Tibial artery (tissue), 4 donors: Measurements from ENCODE around the gene WDR5.

ENCODE experiments used
- DNase-seq, 2 donors: peaks; one replicate each; pipeline ENCODE4 v3.0.0-alpha.2; 2019
- H3K27ac ChIP-seq, 2 donors: fragments of 200-600 bp; sonication (generic) in 1 of 2; 1 replicate in 1 of 2; 2 replicates in 1 of 2; pipeline ENCODE4 v1.5.1; 2018 to 2019; ENCODE audit warnings: mild to moderate bottlenecking in 1 of 2
- H3K27me3 ChIP-seq, 2 donors: fragments of 200-600 bp; sonication (generic) in 1 of 2; one replicate each; pipeline versions ENCODE4 v1.5.1 to v1.6.0; 2016 to 2019
- H3K36me3 ChIP-seq, 3 donors: fragments of 200-600 bp; sonication (generic) in 2 of 3; one replicate each; pipeline ENCODE4 v1.5.1; 2016 to 2019; ENCODE audit warnings: mild to moderate bottlenecking in 2 of 3
- H3K4me1 ChIP-seq, 4 donors: fragments of 200-600 bp; sonication (generic) in 2 of 4; 1 replicate in 3 of 4; 2 replicates in 1 of 4; pipeline ENCODE4 v1.5.1; 2016 to 2019
- H3K4me3 ChIP-seq, 2 donors: fragments of 200-600 bp; sonication (generic) in 1 of 2; 1 replicate in 1 of 2; 2 replicates in 1 of 2; pipeline ENCODE4 v1.5.1; 2018 to 2019; ENCODE audit warnings: mild to moderate bottlenecking in 2 of 2
- H3K9me3 ChIP-seq, 3 donors: fragments of 200-600 bp; sonication (generic) in 1 of 3; one replicate each; pipeline ENCODE4 v1.5.1; 2016 to 2019
- CTCF ChIP-seq, 2 experiments: fragments of 200-600 bp in 1 of 2; fragments of 450-650 bp in 1 of 2; IDR thresholded peaks; one replicate each; pipeline ENCODE4 v1.5.1; 2017 to 2019; ENCODE audit warnings: antibody characterized with exemption in 2 of 2, mild to moderate bottlenecking in 1 of 2, moderate library complexity in 1 of 2
- intact Hi-C: fragments of 100-400 bp; cut with DNase I; formaldehyde crosslinking; loops from one replicate; pipeline ENCODE4 v1.15.0; 2023; ENCODE audit warnings: low total_unique reads

WDR5 gene

GRCh38 chr9:134144801-134145200, 8.9 kb downstream of the WDR5 start:
- no peaks in the 10 kb centered on the region for H3K27me3 ChIP-seq
- intact Hi-C loops = no loop called here
- no peaks in the 10 kb centered on the region for H3K9me3 ChIP-seq
- H3K4me3 ChIP-seq = no peak overlapping the region
- no peak for TF ChIP-seq CTCF (IDR thresholded peaks at IDR 0.05)
- no peaks in the 10 kb centered on the region for H3K4me1 ChIP-seq
- DNase-seq = no peak
- peaks cover 73 to 100% (median 91%) of the 10 kb centered on the region in 3 donors for H3K36me3 ChIP-seq
- no peak overlapping the region for H3K27ac ChIP-seq

- intact Hi-C loops = no loop called here
These were observed 9.4 kb downstream of the WDR5 start for GRCh38 chr9:134145262-134145661.

GRCh38 chr9:134146774-134147493, 11.1 kb downstream of the WDR5 start:
- Histone ChIP-seq H3K27me3 (no peaks in the 10 kb centered on the region), H3K4me1 (no peaks in the 10 kb centered on the region), H3K9me3 (no peaks in the 10 kb centered on the region), H3K27ac (no peak overlapping the region), H3K4me3 (no peak overlapping the region), H3K36me3 (peaks cover 68 to 100% (median 85%) of the 10 kb centered on the region in 3 donors)
- TF ChIP-seq CTCF (IDR thresholded peaks at IDR 0.05) = no peak
- DNase-seq = no peak
- intact Hi-C loops = no loop called here

More at GRCh38 chr9:134145262-134145661, 9.4 kb downstream of the WDR5 start:
- no peak for TF ChIP-seq CTCF (IDR thresholded peaks at IDR 0.05)
- Histone ChIP-seq H3K9me3 (no peaks in the 10 kb centered on the region), H3K4me1 (no peaks in the 10 kb centered on the region), H3K27ac (no peak overlapping the region), H3K36me3 (peaks cover 71 to 100% (median 91%) of the 10 kb centered on the region in 3 donors), H3K4me3 (no peak overlapping the region), H3K27me3 (no peaks in the 10 kb centered on the region)
- DNase-seq = no peak

- H3K4me3 ChIP-seq = no peak overlapping the region
- no peak overlapping the region for H3K27ac ChIP-seq
- H3K4me1 ChIP-seq = no peaks in the 10 kb centered on the region
- no peak for DNase-seq
- H3K27me3 ChIP-seq = no peaks in the 10 kb centered on the region
- H3K9me3 ChIP-seq = no peaks in the 10 kb centered on the region
- no peak for TF ChIP-seq CTCF (IDR thresholded peaks at IDR 0.05)
- intact Hi-C loops = no loop called here
- peaks cover 69 to 100% (median 85%) of the 10 kb centered on the region in 3 donors for H3K36me3 ChIP-seq
These were observed 13.5 kb downstream of the WDR5 start for GRCh38 chr9:134149380-134149779.

GRCh38 chr9:134150557-134151214, 14.8 kb downstream of the WDR5 start:
- no peaks in the 10 kb centered on the region for H3K4me1 ChIP-seq
- H3K4me3 ChIP-seq = no peak overlapping the region
- H3K36me3 ChIP-seq = peaks cover 82 to 100% (median 88%) of the 10 kb centered on the region in 3 donors
- no peak overlapping the region for H3K27ac ChIP-seq
- no peak for TF ChIP-seq CTCF (IDR thresholded peaks at IDR 0.05)
- DNase-seq = no peak
- intact Hi-C loops = no loop called here
- no peaks in the 10 kb centered on the region for H3K27me3 ChIP-seq
- no peaks in the 10 kb centered on the region for H3K9me3 ChIP-seq
